HepG2 (cell line): ENCODE measurements around the gene COBL. TPM values are rescaled to one million over a fixed set of nuclear protein-coding genes. Genes with fewer than 3 reads are reported as not detected.

ENCODE experiments used
- ATAC-seq: fragments of 200-7000 bp; cut with Tn5 transposase; 3 replicates; pipeline ENCODE4 v1.9.1; 2020; ENCODE audit warnings: mild to moderate bottlenecking, moderate library complexity
- BruUV-seq: library from RNA; stranded (reverse); fragments of 400-500 nt; replicated peaks from 2 replicates; lab custom pipeline; 2021; lab: Mats Ljungman, UMichigan
- CTCF ChIA-PET: fragments of 300-600 bp; formaldehyde crosslinking; extraction: SDS; loops from one replicate; lab custom pipeline; 2021; ENCODE audit warnings: low total read pairs, inconsistent platforms, low intra/inter-chr PET ratio; lab: Yijun Ruan, JAX
- POLR2A ChIA-PET: fragments of 350-600 bp; sonication (Branson Sonifier 250); formaldehyde crosslinking; loops from one replicate; lab custom pipeline; 2020; ENCODE audit warnings: antibody characterized with exemption, inconsistent platforms; lab: Yijun Ruan, JAX
- DNase-seq: peaks from one replicate; pipeline ENCODE4 v3.0.0-alpha.2; 2015; ENCODE audit warnings: low spot score
- FAIRE-seq: peaks from 3 replicates; lab custom pipeline; 2011; peaks lifted over from hg19 to GRCh38; lab: Jason Lieb, UNC
- H2AFZ ChIP-seq: one replicate; pipeline ENCODE4 v1.6.1; 2011; ENCODE audit warnings: low read length, inconsistent platforms
- H3K27ac ChIP-seq: fragments of 300-600 bp; 3 replicates; pipeline ENCODE4 v1.8.0; 2011; ENCODE audit warnings: mixed run types, mild to moderate bottlenecking, mixed read lengths, low read length, inconsistent platforms; ENCODE audit not compliant: insufficient read depth; ENCODE audit errors: extremely low read length
- H3K27me3 ChIP-seq, 2 experiments: fragments of 200-600 bp in 1 of 2; 2 replicates in 1 of 2; 3 replicates in 1 of 2; pipeline versions ENCODE4 v1.6.0 to v1.8.0; 2011; ENCODE audit warnings: low read length in 2 of 2, mild to moderate bottlenecking in 2 of 2, moderate library complexity in 2 of 2, inconsistent platforms in 1 of 2; ENCODE audit not compliant: insufficient read depth in 2 of 2, control insufficient read depth in 1 of 2
- H3K36me3 ChIP-seq, 2 experiments: fragments of 200-600 bp in 1 of 2; replicated peaks in 1 of 2; 2 replicates in 1 of 2; 3 replicates in 1 of 2; pipeline versions ENCODE4 v1.5.1 to v1.8.0; 2011; ENCODE audit warnings: low read length in 2 of 2, inconsistent platforms in 1 of 2; ENCODE audit not compliant: insufficient read depth in 2 of 2, control insufficient read depth in 1 of 2
- H3K4me1 ChIP-seq: 2 replicates; pipeline ENCODE4 v1.5.1; 2012; ENCODE audit warnings: low read length, inconsistent platforms; ENCODE audit not compliant: insufficient read depth
- H3K4me2 ChIP-seq: 2 replicates; pipeline ENCODE4 v1.6.0; 2011; ENCODE audit warnings: low read depth, low read length, inconsistent platforms
- H3K4me3 ChIP-seq, 3 experiments: fragments of 200-600 bp in 1 of 3; sonication (generic), shearing (Covaris generic) in 1 of 3; replicated peaks in 1 of 3; 2 replicates each; pipeline ENCODE4 v1.5.1; 2011 to 2016; ENCODE audit warnings: low read length in 3 of 3, inconsistent platforms in 2 of 3, low read depth in 2 of 3, mild to moderate bottlenecking in 2 of 3, control low read depth in 1 of 3, mixed read lengths in 1 of 3; ENCODE audit not compliant: insufficient read depth in 1 of 3
- H3K79me2 ChIP-seq: one replicate; pipeline ENCODE4 v1.6.1; 2011; ENCODE audit warnings: low read length, inconsistent platforms; ENCODE audit not compliant: insufficient read depth
- H3K9ac ChIP-seq: 2 replicates; pipeline ENCODE4 v1.6.0; 2011; ENCODE audit warnings: mild to moderate bottlenecking, low read depth, low read length, inconsistent platforms; ENCODE audit not compliant: insufficient read depth
- H3K9me3 ChIP-seq: 2 replicates; pipeline ENCODE4 v1.5.1; 2012; ENCODE audit warnings: mild to moderate bottlenecking, low read length
- H4K20me1 ChIP-seq: 2 replicates; pipeline ENCODE4 v1.6.0; 2011; ENCODE audit warnings: inconsistent platforms, mild to moderate bottlenecking, low read length, moderate library complexity; ENCODE audit not compliant: insufficient read depth
- ATF7 ChIP-seq, 2 experiments: fragments of 450-650 bp in 1 of 2; sonication (generic) in 1 of 2; formaldehyde crosslinking in 1 of 2; IDR thresholded peaks; 2 replicates each; pipeline versions ENCODE4 v1.4.0 to v1.6.1; 2016 to 2020; ENCODE audit warnings: antibody characterized with exemption in 1 of 2, mild to moderate bottlenecking in 1 of 2, missing genetic modification reagents in 1 of 2
- ETS1 ChIP-seq: sonication (generic); formaldehyde crosslinking; IDR thresholded peaks from 2 replicates; pipeline ENCODE4 v1.4.0; 2020; ENCODE audit warnings: missing genetic modification reagents
- IRF2 ChIP-seq: IDR thresholded peaks from 2 replicates; pipeline ENCODE4 v1.6.1; 2018; ENCODE audit warnings: missing genetic modification reagents, missing compliant biosample characterization
- MEIS2 ChIP-seq: sonication (generic); formaldehyde crosslinking; IDR thresholded peaks from 2 replicates; pipeline ENCODE4 v1.9.0; 2021; ENCODE audit warnings: mild to moderate bottlenecking, missing genetic modification reagents
- MXD1 ChIP-seq: sonication (generic); formaldehyde crosslinking; IDR thresholded peaks from 2 replicates; pipeline ENCODE4 v1.4.0; 2020; ENCODE audit warnings: mild to moderate bottlenecking, missing genetic modification reagents
- NR2F6 ChIP-seq, 2 experiments: IDR thresholded peaks; 2 replicates each; pipeline ENCODE4 v1.6.1; 2016; ENCODE audit warnings: antibody characterized with exemption in 1 of 2, mild to moderate bottlenecking in 1 of 2
- ZNF607 ChIP-seq: sonication (generic); formaldehyde crosslinking; IDR thresholded peaks from 2 replicates; pipeline ENCODE4 v1.5.1; 2020; ENCODE audit warnings: missing genetic modification reagents, mild to moderate bottlenecking, borderline replicate concordance
- ZNF883 ChIP-seq: sonication (generic); formaldehyde crosslinking; IDR thresholded peaks from 2 replicates; pipeline ENCODE4 v1.5.1; 2020; ENCODE audit warnings: mild to moderate bottlenecking, missing genetic modification reagents; ENCODE audit errors: not compliant biosample characterization
- WGBS: methylation state at CpG from one replicate; pipeline ENCODE4 v1.1.6; 2017; ENCODE audit warnings: low lambda C conversion rate; 5-methylcytosine and 5-hydroxymethylcytosine counted together
- in situ Hi-C: cut with HindIII; loops from 2 replicates; pipeline ENCODE4 v1.10.0; 2017; ENCODE audit warnings: low pct_unique_long_range_greater_than_20kb; ENCODE audit not compliant: extremely low pct_ligation_motif_present
- intact Hi-C: fragments of 100-400 bp; cut with micrococcal nuclease; formaldehyde crosslinking; loops from one replicate; pipeline ENCODE4 v1.10.0; 2022; ENCODE audit not compliant: unreplicated experiment
- polyA plus RNA-seq, 8 experiments: library from polyadenylated mRNA; depleted of rRNA in 3 of 8; stranded (reverse) in 7 of 8; unstranded in 1 of 8; fragments of >200 nt; fragmentation: Illumina TruSeq in 4 of 8; extraction: Trizol in 4 of 8; gene quantifications; 2 replicates each; pipeline versions ENCODE4 v1.2.1 to v1.2.3, GENCODE V29; 2011 to 2016; ENCODE audit warnings: low read depth in 4 of 8, missing spikeins in 1 of 8, mixed read lengths in 1 of 8; ENCODE audit not compliant: insufficient read depth in 1 of 8
- total RNA-seq, 5 experiments: library from RNA; depleted of rRNA; stranded (reverse); fragments of >200 nt; fragmentation: Illumina TruSeq; extraction: Trizol; gene quantifications; 2 replicates each; pipeline ENCODE4 v1.2.3, GENCODE V29; 2016; ENCODE audit warnings: low read depth in 1 of 5
- TF ChIP-seq, protein P1 (sequence below): sonication (generic); formaldehyde crosslinking; IDR thresholded peaks from 2 replicates; pipeline ENCODE4 v1.4.0; 2020; ENCODE audit warnings: missing genetic modification reagents
- TF ChIP-seq, protein P2 (sequence below): sonication (generic); formaldehyde crosslinking; IDR thresholded peaks from 2 replicates; pipeline ENCODE4 v1.4.0; 2020; ENCODE audit warnings: missing genetic modification reagents
- TF ChIP-seq, protein P3 (sequence below): sonication (generic); formaldehyde crosslinking; IDR thresholded peaks from 2 replicates; pipeline ENCODE4 v1.5.0; 2020; ENCODE audit warnings: missing genetic modification reagents

COBL gene
- total and polyA plus RNA-seq, 2 of the 13 experiments (the other 11 are each of a cell fraction or from before 2014, with no cell fraction given): 3.8 to 4.9 TPM

DNA sequence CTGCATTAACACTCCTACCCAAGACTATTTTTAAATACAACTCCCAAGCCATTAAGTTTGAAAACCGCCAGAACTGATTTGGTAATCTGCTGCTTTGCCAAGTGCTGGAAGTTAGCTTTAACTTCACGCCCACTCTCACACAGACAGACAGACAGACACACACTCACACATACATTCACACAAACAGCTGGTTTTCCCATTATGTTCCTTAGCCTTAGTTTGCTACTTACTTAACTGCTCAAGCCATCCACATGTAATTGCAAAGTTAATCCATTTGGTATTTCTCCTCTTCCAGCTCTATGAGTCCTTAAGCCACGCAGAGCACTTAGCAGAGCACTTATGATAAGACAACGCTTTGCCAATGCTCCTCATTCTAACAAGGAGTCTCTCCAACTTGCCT, 8.3 kb downstream of the COBL start:
- Histone ChIP-seq H2AFZ (no peak overlapping the region), H3K4me3 (no peak overlapping the region), H3K4me2 (no peak overlapping the region), H3K36me3 (no peaks in the 10 kb centered on the region), H3K79me2 (peaks cover 60% of the 10 kb centered on the region), H3K9ac (no peak overlapping the region), H3K9me3 (no peaks in the 10 kb centered on the region), H3K27ac (no peak overlapping the region), H4K20me1 (0 out of 2 replicates have a peak, but pooled peaks cover 5% of the 10 kb centered on the region), H3K27me3 (no peaks in the 10 kb centered on the region), H3K4me1 (peaks cover 17% of the 10 kb centered on the region)
- FAIRE-seq: no peak
- ChIA-PET CTCF (no interaction called here), POLR2A (no interaction called here)
- 90% methylated on average over 4 of the region's 4 CpGs for WGBS
- in situ Hi-C loops (no loop called here), intact Hi-C loops (no loop called here)
- BruUV-seq: no TSS peak
- no peak for ATAC-seq
- no peak for DNase-seq
- TF ChIP-seq MEIS2 (CRISPR knock-in tag): no peak
- TF ChIP-seq MXD1 (CRISPR knock-in tag): no peak
- TF ChIP-seq IRF2 (CRISPR knock-in tag): no peak
- no peak for TF ChIP-seq ZNF607
- TF ChIP-seq ATF7 (IDR thresholded peaks at IDR 0.05): no peak
- TF ChIP-seq ATF7 (CRISPR knock-in tag; IDR thresholded peaks at IDR 0.05): no peak
- TF ChIP-seq ZNF883 (CRISPR knock-in tag): no peak
- TF ChIP-seq, protein P1, sequence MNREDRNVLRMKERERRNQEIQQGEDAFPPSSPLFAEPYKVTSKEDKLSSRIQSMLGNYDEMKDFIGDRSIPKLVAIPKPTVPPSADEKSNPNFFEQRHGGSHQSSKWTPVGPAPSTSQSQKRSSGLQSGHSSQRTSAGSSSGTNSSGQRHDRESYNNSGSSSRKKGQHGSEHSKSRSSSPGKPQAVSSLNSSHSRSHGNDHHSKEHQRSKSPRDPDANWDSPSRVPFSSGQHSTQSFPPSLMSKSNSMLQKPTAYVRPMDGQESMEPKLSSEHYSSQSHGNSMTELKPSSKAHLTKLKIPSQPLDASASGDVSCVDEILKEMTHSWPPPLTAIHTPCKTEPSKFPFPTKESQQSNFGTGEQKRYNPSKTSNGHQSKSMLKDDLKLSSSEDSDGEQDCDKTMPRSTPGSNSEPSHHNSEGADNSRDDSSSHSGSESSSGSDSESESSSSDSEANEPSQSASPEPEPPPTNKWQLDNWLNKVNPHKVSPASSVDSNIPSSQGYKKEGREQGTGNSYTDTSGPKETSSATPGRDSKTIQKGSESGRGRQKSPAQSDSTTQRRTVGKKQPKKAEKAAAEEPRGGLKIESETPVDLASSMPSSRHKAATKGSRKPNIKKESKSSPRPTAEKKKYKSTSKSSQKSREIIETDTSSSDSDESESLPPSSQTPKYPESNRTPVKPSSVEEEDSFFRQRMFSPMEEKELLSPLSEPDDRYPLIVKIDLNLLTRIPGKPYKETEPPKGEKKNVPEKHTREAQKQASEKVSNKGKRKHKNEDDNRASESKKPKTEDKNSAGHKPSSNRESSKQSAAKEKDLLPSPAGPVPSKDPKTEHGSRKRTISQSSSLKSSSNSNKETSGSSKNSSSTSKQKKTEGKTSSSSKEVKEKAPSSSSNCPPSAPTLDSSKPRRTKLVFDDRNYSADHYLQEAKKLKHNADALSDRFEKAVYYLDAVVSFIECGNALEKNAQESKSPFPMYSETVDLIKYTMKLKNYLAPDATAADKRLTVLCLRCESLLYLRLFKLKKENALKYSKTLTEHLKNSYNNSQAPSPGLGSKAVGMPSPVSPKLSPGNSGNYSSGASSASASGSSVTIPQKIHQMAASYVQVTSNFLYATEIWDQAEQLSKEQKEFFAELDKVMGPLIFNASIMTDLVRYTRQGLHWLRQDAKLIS (CRISPR knock-in tag): no peak
- TF ChIP-seq, protein P2, sequence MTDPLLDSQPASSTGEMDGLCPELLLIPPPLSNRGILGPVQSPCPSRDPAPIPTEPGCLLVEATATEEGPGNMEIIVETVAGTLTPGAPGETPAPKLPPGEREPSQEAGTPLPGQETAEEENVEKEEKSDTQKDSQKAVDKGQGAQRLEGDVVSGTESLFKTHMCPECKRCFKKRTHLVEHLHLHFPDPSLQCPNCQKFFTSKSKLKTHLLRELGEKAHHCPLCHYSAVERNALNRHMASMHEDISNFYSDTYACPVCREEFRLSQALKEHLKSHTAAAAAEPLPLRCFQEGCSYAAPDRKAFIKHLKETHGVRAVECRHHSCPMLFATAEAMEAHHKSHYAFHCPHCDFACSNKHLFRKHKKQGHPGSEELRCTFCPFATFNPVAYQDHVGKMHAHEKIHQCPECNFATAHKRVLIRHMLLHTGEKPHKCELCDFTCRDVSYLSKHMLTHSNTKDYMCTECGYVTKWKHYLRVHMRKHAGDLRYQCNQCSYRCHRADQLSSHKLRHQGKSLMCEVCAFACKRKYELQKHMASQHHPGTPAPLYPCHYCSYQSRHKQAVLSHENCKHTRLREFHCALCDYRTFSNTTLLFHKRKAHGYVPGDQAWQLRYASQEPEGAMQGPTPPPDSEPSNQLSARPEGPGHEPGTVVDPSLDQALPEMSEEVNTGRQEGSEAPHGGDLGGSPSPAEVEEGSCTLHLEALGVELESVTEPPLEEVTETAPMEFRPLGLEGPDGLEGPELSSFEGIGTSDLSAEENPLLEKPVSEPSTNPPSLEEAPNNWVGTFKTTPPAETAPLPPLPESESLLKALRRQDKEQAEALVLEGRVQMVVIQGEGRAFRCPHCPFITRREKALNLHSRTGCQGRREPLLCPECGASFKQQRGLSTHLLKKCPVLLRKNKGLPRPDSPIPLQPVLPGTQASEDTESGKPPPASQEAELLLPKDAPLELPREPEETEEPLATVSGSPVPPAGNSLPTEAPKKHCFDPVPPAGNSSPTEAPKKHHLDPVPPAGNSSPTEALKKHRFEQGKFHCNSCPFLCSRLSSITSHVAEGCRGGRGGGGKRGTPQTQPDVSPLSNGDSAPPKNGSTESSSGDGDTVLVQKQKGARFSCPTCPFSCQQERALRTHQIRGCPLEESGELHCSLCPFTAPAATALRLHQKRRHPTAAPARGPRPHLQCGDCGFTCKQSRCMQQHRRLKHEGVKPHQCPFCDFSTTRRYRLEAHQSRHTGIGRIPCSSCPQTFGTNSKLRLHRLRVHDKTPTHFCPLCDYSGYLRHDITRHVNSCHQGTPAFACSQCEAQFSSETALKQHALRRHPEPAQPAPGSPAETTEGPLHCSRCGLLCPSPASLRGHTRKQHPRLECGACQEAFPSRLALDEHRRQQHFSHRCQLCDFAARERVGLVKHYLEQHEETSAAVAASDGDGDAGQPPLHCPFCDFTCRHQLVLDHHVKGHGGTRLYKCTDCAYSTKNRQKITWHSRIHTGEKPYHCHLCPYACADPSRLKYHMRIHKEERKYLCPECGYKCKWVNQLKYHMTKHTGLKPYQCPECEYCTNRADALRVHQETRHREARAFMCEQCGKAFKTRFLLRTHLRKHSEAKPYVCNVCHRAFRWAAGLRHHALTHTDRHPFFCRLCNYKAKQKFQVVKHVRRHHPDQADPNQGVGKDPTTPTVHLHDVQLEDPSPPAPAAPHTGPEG (CRISPR knock-in tag): no peak
- TF ChIP-seq, protein P3, sequence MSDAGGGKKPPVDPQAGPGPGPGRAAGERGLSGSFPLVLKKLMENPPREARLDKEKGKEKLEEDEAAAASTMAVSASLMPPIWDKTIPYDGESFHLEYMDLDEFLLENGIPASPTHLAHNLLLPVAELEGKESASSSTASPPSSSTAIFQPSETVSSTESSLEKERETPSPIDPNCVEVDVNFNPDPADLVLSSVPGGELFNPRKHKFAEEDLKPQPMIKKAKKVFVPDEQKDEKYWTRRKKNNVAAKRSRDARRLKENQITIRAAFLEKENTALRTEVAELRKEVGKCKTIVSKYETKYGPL (CRISPR knock-in tag): no peak
- no peak for TF ChIP-seq NR2F6 (IDR thresholded peaks at IDR 0.05)
- TF ChIP-seq NR2F6 (CRISPR knock-in tag; IDR thresholded peaks at IDR 0.05): no peak
- no peak for TF ChIP-seq ETS1
